Measurements from ENCODE around the gene ABLIM2. TPM values are rescaled to one million over a fixed set of nuclear protein-coding genes. Genes with fewer than 3 reads are reported as not detected.

Gene ABLIM2
- total and polyA plus RNA-seq, 10 of the 15 experiments (the other 5 are each of a cell fraction or from before 2014, with no cell fraction given) = 0.03 to 0.15 (median 0.05) TPM; not detected in 7

GRCh38 chr4:8055206-8055605 lies 103.4 kb downstream of the ABLIM2 start:
- H3K27ac ChIP-seq (ENCODE audit: control insufficient read depth, insufficient read depth) = no peak overlapping the region
- no peaks in the 10 kb centered on the region for H3K79me2 ChIP-seq (ENCODE audit: control insufficient read depth, insufficient read depth, low read length)
- H3K4me2 ChIP-seq (ENCODE audit: control insufficient read depth, insufficient read depth) = no peak overlapping the region
- H3K4me1 ChIP-seq (ENCODE audit: control insufficient read depth, insufficient read depth, low read length) = no peaks in the 10 kb centered on the region
- in situ Hi-C loops (cut with MboI) = no loop called here
- intact Hi-C loops (cut with micrococcal nuclease; ENCODE audit: unreplicated experiment) = no loop called here
- H3K4me3 ChIP-seq = no peak overlapping the region
- ChIA-PET POLR2A (no interaction called here), RAD21 (ENCODE audit: unreplicated experiment) (no interaction called here), SMC1A (ENCODE audit: uncharacterized antibody, unreplicated experiment) (no interaction called here), CTCF (no interaction called here)
- no peaks in the 10 kb centered on the region for H4K20me1 ChIP-seq (ENCODE audit: control insufficient read depth, insufficient read depth)
- no peaks in the 10 kb centered on the region; the same call in 2 of the 3 replicates for H3K9me3 ChIP-seq (replicated peaks; ENCODE audit: control insufficient read depth, insufficient read depth, low read length)
- BruUV-seq (replicated peaks) = no TSS peak
- no peaks in the 10 kb centered on the region; a peak in 2 of 4 replicates for H3K27me3 ChIP-seq (replicated peaks in 1 of 2; ENCODE audit: control insufficient read depth in 2 of 2, insufficient read depth in 2 of 2, low read length in 1 of 2)
- no peak overlapping the region for H2AFZ ChIP-seq (ENCODE audit: control insufficient read depth, low read depth, low read length)
- TF ChIP-seq ZBTB4 (CRISPR knock-in tag; IDR thresholded peaks at IDR 0.05) = no peak
- no peak for TF ChIP-seq CBFB (IDR thresholded peaks at IDR 0.05; ENCODE audit: low read depth)
- no peak for TF ChIP-seq SREBF1 (IDR thresholded peaks at IDR 0.05; ENCODE audit: low read length)
- TF ChIP-seq ZBTB11 (CRISPR knock-in tag; IDR thresholded peaks at IDR 0.05) = no peak
- no peak for TF ChIP-seq MXI1 (IDR thresholded peaks at IDR 0.05; ENCODE audit: low read depth, low read length)
- TF ChIP-seq FOXK2 (IDR thresholded peaks at IDR 0.05) = no peak
- no peak for TF ChIP-seq POU2F2 (IDR thresholded peaks at IDR 0.05; ENCODE audit: borderline replicate concordance, low read depth, low read length)
- TF ChIP-seq TCF7 (IDR thresholded peaks at IDR 0.05; ENCODE audit: borderline replicate concordance) = no peak
- no peak for TF ChIP-seq NR2C2 (IDR thresholded peaks at IDR 0.05; ENCODE audit: borderline replicate concordance, control insufficient read depth, insufficient read length, low read depth)
- TF ChIP-seq CHD1 (IDR thresholded peaks at IDR 0.05; ENCODE audit: low read depth, low read length) = no peak
- no peak for TF ChIP-seq ZNF274 (IDR thresholded peaks at IDR 0.05; ENCODE audit: insufficient read depth, insufficient read length)
- H3K9ac ChIP-seq (ENCODE audit: control insufficient read depth, insufficient read depth, low read length) = no peak overlapping the region
- WGBS (ENCODE audit: insufficient coverage, insufficient replicate concordance, low lambda C conversion rate, missing lambda C conversion rate) = 35% methylated on average over 6 of the region's 6 CpGs
- FAIRE-seq (no peak), DNase-seq (ENCODE audit: low read depth, low spot score) (no peak), ATAC-seq (no peak)
- no peaks in the 10 kb centered on the region for H3K36me3 ChIP-seq (ENCODE audit: control insufficient read depth in 2 of 2, insufficient read depth in 2 of 2, low read length in 1 of 2)
